Keratinocyte (primary cell): ENCODE data around the gene RASAL2. TPM values are rescaled to one million over a fixed set of nuclear protein-coding genes. Genes with fewer than 3 reads are reported as not detected.

Experiments used
- DNase-seq: peaks from one replicate; pipeline ENCODE4 v3.0.0-alpha.2; 2011; ENCODE audit warnings: low read depth, missing footprints, low spot score
- FAIRE-seq: peaks from 2 replicates; lab custom pipeline; 2011; peaks lifted over from hg19 to GRCh38; lab: Jason Lieb, UNC
- H2AFZ ChIP-seq: 2 replicates; pipeline ENCODE4 v1.6.0; 2012; ENCODE audit warnings: low read length, control low read depth, inconsistent platforms; ENCODE audit not compliant: control insufficient read depth
- H3K27ac ChIP-seq: 2 replicates; pipeline ENCODE4 v1.5.1; 2011; ENCODE audit warnings: low read length; ENCODE audit not compliant: control insufficient read depth, insufficient read depth
- H3K27me3 ChIP-seq: 3 replicates; pipeline ENCODE4 v1.6.0; 2011; ENCODE audit warnings: low read length; ENCODE audit not compliant: control insufficient read depth, insufficient read depth; ENCODE audit errors: extremely low read depth
- H3K36me3 ChIP-seq, 2 experiments: 2 replicates in 1 of 2; 3 replicates in 1 of 2; pipeline ENCODE4 v1.5.1; 2011; ENCODE audit warnings: low read length in 2 of 2, mild to moderate bottlenecking in 1 of 2; ENCODE audit not compliant: control insufficient read depth in 2 of 2, insufficient read depth in 2 of 2; ENCODE audit errors: extremely low read depth in 1 of 2
- H3K4me1 ChIP-seq: 3 replicates; pipeline ENCODE4 v1.5.1; 2011; ENCODE audit warnings: low read length; ENCODE audit not compliant: control insufficient read depth, insufficient read depth; ENCODE audit errors: extremely low read depth
- H3K4me2 ChIP-seq: 3 replicates; pipeline ENCODE4 v1.6.0; 2011; ENCODE audit warnings: low read depth, low read length; ENCODE audit not compliant: control insufficient read depth, insufficient read depth; ENCODE audit errors: extremely low read depth
- H3K4me3 ChIP-seq, 3 experiments: fragments of 200-600 bp in 1 of 3; sonication (generic) in 1 of 3; 2 replicates in 2 of 3; 3 replicates in 1 of 3; pipeline ENCODE4 v1.5.1; 2011 to 2016; ENCODE audit warnings: low read length in 3 of 3, mild to moderate bottlenecking in 3 of 3, control low read depth in 2 of 3, inconsistent platforms in 1 of 3, low read depth in 1 of 3, mixed read lengths in 1 of 3, mixed run types in 1 of 3, moderate library complexity in 1 of 3; ENCODE audit not compliant: control insufficient read depth in 2 of 3, insufficient read depth in 2 of 3; ENCODE audit errors: extremely low read depth in 1 of 3
- H3K79me2 ChIP-seq: 2 replicates; pipeline ENCODE4 v1.6.0; 2012; ENCODE audit warnings: low read length; ENCODE audit not compliant: control insufficient read depth, insufficient read depth
- H3K9ac ChIP-seq: 3 replicates; pipeline ENCODE4 v1.6.0; 2011; ENCODE audit warnings: low read length; ENCODE audit not compliant: control insufficient read depth, insufficient read depth; ENCODE audit errors: extremely low read depth
- H3K9me1 ChIP-seq: 3 replicates; pipeline ENCODE4 v1.6.0; 2011; ENCODE audit warnings: low read length; ENCODE audit not compliant: control insufficient read depth, insufficient read depth; ENCODE audit errors: extremely low read depth
- H3K9me3 ChIP-seq: 2 replicates; pipeline ENCODE4 v1.5.1; 2012; ENCODE audit warnings: low read depth, low read length; ENCODE audit not compliant: control insufficient read depth
- H4K20me1 ChIP-seq: 3 replicates; pipeline ENCODE4 v1.6.0; 2011; ENCODE audit warnings: low read length; ENCODE audit not compliant: control insufficient read depth, insufficient read depth; ENCODE audit errors: extremely low read depth
- CTCF ChIP-seq, 3 experiments: IDR thresholded peaks in 1 of 3; conservative IDR thresholded peaks in 1 of 3; optimal IDR thresholded peaks in 1 of 3; 2 replicates in 2 of 3; 3 replicates in 1 of 3; pipeline versions ENCODE3 to v1.5.1; 2011; ENCODE audit warnings: low read length in 3 of 3, mild to moderate bottlenecking in 3 of 3, moderate library complexity in 2 of 3, control low read depth in 1 of 3, inconsistent platforms in 1 of 3; ENCODE audit not compliant: insufficient read depth in 2 of 3; ENCODE audit errors: extremely low read depth in 1 of 3
- EZH2 ChIP-seq: IDR thresholded peaks from one replicate; pipeline ENCODE4 v1.6.1; 2012; ENCODE audit warnings: inconsistent platforms, mild to moderate bottlenecking, low read length, moderate library complexity
- dilution Hi-C: fragments of 300-500 bp; cut with MboI; formaldehyde crosslinking; loops from one replicate; pipeline ENCODE4 v1.7.0; 2020; ENCODE audit warnings: low sequenced_read_pairs; ENCODE audit not compliant: extremely low pct_ligation_motif_present
- polyA plus RNA-seq, 5 experiments: library from polyadenylated mRNA; depleted of rRNA in 3 of 5; stranded (reverse) in 3 of 5; stranded (forward) in 1 of 5; unstranded in 1 of 5; fragments of >200 nt; gene quantifications; 1 replicate in 1 of 5; 2 replicates in 3 of 5; 3 replicates in 1 of 5; pipeline versions ENCODE4 v1.2.1 to v1.2.3, GENCODE V29; 2011 to 2012; ENCODE audit warnings: missing spikeins in 2 of 5, low read depth in 1 of 5, low replicate concordance in 1 of 5

The RASAL2 gene
- polyA plus RNA-seq, 1 donor (not counting 4 experiments of a cell fraction or from before 2014, with no cell fraction given) = 27.2 TPM

- H3K36me3 ChIP-seq = no peaks in the 10 kb centered on the region
- dilution Hi-C loops = no loop called here
- H3K9me3 ChIP-seq = no peaks in the 10 kb centered on the region
- no peaks in the 10 kb centered on the region for H3K9me1 ChIP-seq
- H4K20me1 ChIP-seq = no peaks in the 10 kb centered on the region
- no peak overlapping the region for H3K9ac ChIP-seq
- H3K27ac ChIP-seq = no peak overlapping the region
- DNase-seq (no peak), FAIRE-seq (no peak)
- H3K79me2 ChIP-seq = no peaks in the 10 kb centered on the region
- TF ChIP-seq CTCF (optimal IDR thresholded peaks at IDR 0.05 in 1 of 3, IDR thresholded peaks at IDR 0.05 in 1 of 3, conservative IDR thresholded peaks at IDR 0.05 in 1 of 3; ENCODE audit: extremely low read depth in 1 of 3, insufficient read depth in 2 of 3, low read length in 3 of 3) (no peak), EZH2 (no peak)
- no peak overlapping the region for H3K4me3 ChIP-seq
- H2AFZ ChIP-seq = no peak overlapping the region
- no peaks in the 10 kb centered on the region for H3K27me3 ChIP-seq
- peaks cover 44% of the 10 kb centered on the region for H3K4me1 ChIP-seq
- H3K4me2 ChIP-seq = no peak overlapping the region
Observed at GRCh38 chr1:178057141-178057765, 36.7 kb upstream of the RASAL2 start.

GRCh38 chr1:178057912-178058534, 35.9 kb upstream of the RASAL2 start:
- Histone ChIP-seq H3K9me3 (no peaks in the 10 kb centered on the region), H3K9ac (peak overlapping the region; percentile 36), H3K4me2 (peak overlapping the region; percentile 55), H4K20me1 (no peaks in the 10 kb centered on the region), H3K4me3 (no peak overlapping the region), H3K79me2 (no peaks in the 10 kb centered on the region), H3K27ac (peak overlapping the region; percentile 27), H3K4me1 (peaks cover 40% of the 10 kb centered on the region), H2AFZ (peak overlapping the region; percentile 86), H3K36me3 (no peaks in the 10 kb centered on the region), H3K27me3 (no peaks in the 10 kb centered on the region), H3K9me1 (no peaks in the 10 kb centered on the region)
- dilution Hi-C loops = no loop called here
- TF ChIP-seq CTCF (optimal IDR thresholded peaks at IDR 0.05 in 1 of 3, IDR thresholded peaks at IDR 0.05 in 1 of 3, conservative IDR thresholded peaks at IDR 0.05 in 1 of 3; ENCODE audit: extremely low read depth in 1 of 3, insufficient read depth in 2 of 3, low read length in 3 of 3) (no peak), EZH2 (no peak)
- FAIRE-seq (peak; percentile 13), DNase-seq (no peak)
